ENCODE measurements around the gene OR2V1. TPM values are rescaled to one million over a fixed set of nuclear protein-coding genes. Genes with fewer than 3 reads are reported as not detected.

Gene OR2V1
- total RNA-seq, 4 donors from 2014 or later: not detected

DNA sequence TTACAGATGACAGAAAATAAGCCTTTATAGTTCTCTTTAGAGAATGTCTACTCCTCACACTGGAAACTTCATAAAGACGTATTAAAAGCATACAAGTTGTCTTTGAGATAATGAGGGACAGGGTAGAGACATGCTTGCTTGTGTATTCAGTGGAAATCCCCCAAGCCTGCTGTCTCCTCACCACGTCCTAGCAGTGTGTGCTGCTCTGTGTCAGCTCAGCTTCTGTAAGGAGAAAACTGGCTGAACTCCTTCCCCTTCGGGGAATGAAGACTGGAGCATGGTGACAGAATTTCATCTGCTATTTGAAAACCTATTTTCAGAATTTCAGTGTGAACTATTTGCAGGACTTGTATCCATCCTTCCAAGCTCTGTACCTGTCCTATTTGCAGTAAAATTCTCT is 25.8 kb upstream of the OR2V1 start:
- Histone ChIP-seq H3K4me1 (no peaks in the 10 kb centered on the region), H3K9me3 (no peaks in the 10 kb centered on the region), H3K27ac (no peak overlapping the region), H3K4me3 (replicated peaks in 1 of 3) (no peak overlapping the region), H3K27me3 (no peaks in the 10 kb centered on the region), H3K36me3 (no peaks in the 10 kb centered on the region)
- intact Hi-C loops (cut with DNase I): loop anchor here (5.0 kb wide), 1 partner anchor 289 kb away; no protein-coding TSS in a partner anchor
- no peak for DNase-seq
- TF ChIP-seq, protein P1, sequence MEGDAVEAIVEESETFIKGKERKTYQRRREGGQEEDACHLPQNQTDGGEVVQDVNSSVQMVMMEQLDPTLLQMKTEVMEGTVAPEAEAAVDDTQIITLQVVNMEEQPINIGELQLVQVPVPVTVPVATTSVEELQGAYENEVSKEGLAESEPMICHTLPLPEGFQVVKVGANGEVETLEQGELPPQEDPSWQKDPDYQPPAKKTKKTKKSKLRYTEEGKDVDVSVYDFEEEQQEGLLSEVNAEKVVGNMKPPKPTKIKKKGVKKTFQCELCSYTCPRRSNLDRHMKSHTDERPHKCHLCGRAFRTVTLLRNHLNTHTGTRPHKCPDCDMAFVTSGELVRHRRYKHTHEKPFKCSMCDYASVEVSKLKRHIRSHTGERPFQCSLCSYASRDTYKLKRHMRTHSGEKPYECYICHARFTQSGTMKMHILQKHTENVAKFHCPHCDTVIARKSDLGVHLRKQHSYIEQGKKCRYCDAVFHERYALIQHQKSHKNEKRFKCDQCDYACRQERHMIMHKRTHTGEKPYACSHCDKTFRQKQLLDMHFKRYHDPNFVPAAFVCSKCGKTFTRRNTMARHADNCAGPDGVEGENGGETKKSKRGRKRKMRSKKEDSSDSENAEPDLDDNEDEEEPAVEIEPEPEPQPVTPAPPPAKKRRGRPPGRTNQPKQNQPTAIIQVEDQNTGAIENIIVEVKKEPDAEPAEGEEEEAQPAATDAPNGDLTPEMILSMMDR (IDR thresholded peaks at IDR 0.05): no peak
- no peak for TF ChIP-seq POLR2A (IDR thresholded peaks at IDR 0.05)
- 36 to 67% methylated on average over 3 of the region's 3 CpGs for whole genome bisulfite sequencing, 2 donors

DNA sequence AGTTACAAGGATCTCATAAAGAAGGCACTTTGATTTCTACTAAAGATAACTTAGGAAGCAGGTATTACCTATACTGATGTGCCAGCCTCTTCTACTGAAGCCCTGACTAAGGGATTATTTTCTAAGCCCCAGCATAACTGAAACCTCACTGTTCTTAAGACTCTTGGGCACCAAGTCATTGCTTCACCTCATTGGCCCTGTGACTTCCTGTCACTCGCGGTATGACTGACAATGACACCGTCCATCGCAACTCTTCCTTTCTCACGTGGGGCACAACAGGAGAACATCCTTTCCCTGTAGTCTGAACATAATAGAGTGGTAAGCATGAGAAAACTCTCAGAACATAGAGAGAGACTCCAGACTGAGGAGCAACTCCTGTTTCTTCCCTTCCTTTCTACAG is 22.8 kb upstream of the OR2V1 start:
- Histone ChIP-seq H3K4me1 (no peaks in the 10 kb centered on the region), H3K36me3 (no peaks in the 10 kb centered on the region), H3K27ac (no peak overlapping the region), H3K9me3 (no peaks in the 10 kb centered on the region), H3K27me3 (no peaks in the 10 kb centered on the region), H3K4me3 (replicated peaks in 1 of 3) (no peak overlapping the region)
- TF ChIP-seq, protein P1 (IDR thresholded peaks at IDR 0.05): no peak
- no peak for TF ChIP-seq POLR2A (IDR thresholded peaks at IDR 0.05)
- intact Hi-C loops (cut with DNase I): no loop called here
- DNase-seq: no peak
- 68 to 73% methylated on average over 5 of the region's 5 CpGs for WGBS, 2 donors

DNA sequence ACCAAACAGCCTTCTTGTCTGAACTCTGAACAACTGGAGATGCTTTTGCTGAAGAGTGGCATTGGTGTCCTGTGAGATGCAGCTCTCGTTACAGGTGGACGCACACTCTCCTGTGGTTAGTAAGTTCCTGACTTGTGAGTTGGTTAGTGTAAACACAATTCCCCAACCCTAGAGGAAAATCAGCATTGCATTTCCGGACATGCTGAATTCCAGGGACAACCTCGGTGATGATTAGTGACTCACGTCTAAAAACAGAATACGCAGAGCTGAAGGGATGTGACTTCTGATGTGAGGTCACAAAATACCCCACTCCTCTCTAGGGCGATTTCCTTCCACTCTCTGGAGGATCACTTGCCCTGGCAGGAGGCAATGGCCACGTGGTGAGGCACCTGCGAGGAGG is 21.4 kb upstream of the OR2V1 start:
- DNase-seq: no peak
- intact Hi-C loops (cut with DNase I): no loop called here
- Histone ChIP-seq H3K4me3 (replicated peaks in 1 of 3) (no peak overlapping the region), H3K27ac (no peak overlapping the region), H3K9me3 (no peaks in the 10 kb centered on the region), H3K4me1 (no peaks in the 10 kb centered on the region), H3K36me3 (no peaks in the 10 kb centered on the region), H3K27me3 (no peaks in the 10 kb centered on the region)
- TF ChIP-seq POLR2A (IDR thresholded peaks at IDR 0.05): no peak
- TF ChIP-seq, protein P1 (IDR thresholded peaks at IDR 0.05): no peak
- 57 to 60% methylated on average over 9 of the region's 9 CpGs for WGBS, 2 donors

DNA sequence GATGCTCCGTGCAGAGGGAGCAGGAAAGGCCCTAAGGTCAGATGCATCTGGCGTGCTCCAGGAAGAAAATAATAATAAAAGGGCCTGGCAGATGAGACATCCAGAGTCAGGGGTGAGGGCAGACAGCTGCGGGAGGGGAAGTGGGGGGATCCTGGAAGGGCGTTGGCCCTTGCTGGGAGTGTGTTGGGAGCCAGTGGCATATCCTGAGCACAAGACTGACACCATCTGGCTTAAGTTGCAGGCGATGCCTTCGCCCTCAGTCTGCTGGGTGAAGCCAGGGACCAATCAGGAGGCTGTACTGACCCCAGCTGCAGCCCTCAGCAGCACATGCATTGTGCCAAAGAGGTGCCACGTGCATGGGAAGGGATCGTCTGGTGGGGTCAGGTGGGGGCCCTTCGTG is 20.2 kb upstream of the OR2V1 start:
- Histone ChIP-seq H3K9me3 (no peaks in the 10 kb centered on the region), H3K4me3 (replicated peaks in 1 of 3) (no peak overlapping the region), H3K36me3 (no peaks in the 10 kb centered on the region), H3K27me3 (no peaks in the 10 kb centered on the region), H3K4me1 (no peaks in the 10 kb centered on the region), H3K27ac (no peak overlapping the region)
- no peak for DNase-seq
- WGBS, 2 donors: 44 to 50% methylated on average over 9 of the region's 9 CpGs
- TF ChIP-seq, protein P1 (IDR thresholded peaks at IDR 0.05): no peak
- intact Hi-C loops (cut with DNase I): no loop called here

DNA sequence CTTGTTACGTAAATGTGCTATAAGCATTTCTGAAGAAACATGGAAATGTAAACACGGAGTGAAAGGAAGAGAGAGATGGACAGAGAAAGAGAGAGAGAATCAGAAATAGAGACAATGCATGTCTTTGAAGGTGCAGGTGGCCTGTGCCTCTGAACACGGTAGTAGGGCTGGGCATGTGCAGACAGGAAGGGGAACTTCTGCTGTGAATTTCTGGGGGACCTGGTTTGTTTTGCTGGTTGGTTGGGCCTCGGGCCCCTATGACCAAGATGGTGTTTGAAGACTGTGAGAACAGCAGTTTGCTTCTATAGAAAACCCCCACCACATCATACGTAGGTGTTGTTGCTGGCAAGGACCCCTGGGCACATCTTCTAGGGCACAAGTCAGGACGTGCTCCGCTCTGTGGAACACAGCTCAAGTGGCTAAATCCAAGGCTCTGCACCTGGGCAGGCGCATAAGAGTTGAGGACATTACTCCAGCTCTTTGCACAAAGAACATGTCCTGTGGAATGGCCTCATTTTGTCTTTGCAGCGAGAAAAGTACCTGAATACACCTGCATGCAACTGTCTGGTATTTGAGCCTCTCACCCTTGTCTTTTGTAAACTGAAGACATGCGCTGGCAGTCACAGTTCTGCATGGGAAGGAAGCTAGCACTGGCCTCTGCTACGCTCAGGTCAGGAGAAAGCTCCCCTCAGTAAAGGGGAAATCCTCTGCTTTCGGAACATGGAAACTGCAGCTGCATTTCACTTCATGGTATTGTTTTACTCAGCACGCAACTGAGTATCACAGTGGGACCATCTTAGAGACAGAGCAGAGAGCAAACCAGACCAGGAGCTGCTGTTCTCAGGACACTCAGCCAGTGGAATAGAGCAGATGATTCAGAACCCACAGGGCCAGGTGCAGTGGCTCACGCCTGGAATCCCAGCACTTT is 19.1 kb upstream of the OR2V1 start:
- Histone ChIP-seq H3K4me1 (no peaks in the 10 kb centered on the region), H3K36me3 (no peaks in the 10 kb centered on the region), H3K27ac (no peak overlapping the region), H3K27me3 (no peaks in the 10 kb centered on the region), H3K9me3 (no peaks in the 10 kb centered on the region), H3K4me3 (replicated peaks in 1 of 3) (no peak overlapping the region)
- WGBS, 2 donors: 77 to 78% methylated on average over 14 of the region's 14 CpGs
- intact Hi-C loops (cut with DNase I): no loop called here
- DNase-seq: no peak
- TF ChIP-seq, protein P1 (IDR thresholded peaks at IDR 0.05): no peak
